HepG2 (cell line): Measurements from ENCODE around the gene C1QTNF12. TPM values are rescaled to one million over a fixed set of nuclear protein-coding genes. Genes with fewer than 3 reads are reported as not detected.

Source experiments
- CHCHD3 ChIP-seq: sonication (generic); formaldehyde crosslinking; IDR thresholded peaks from 2 replicates; pipeline ENCODE4 v1.8.0; 2022; ENCODE audit warnings: mild to moderate bottlenecking, missing genetic modification reagents, moderate library complexity
- DMAP1 ChIP-seq: IDR thresholded peaks from 2 replicates; pipeline ENCODE4 v1.6.1; 2016
- DNMT3B ChIP-seq: conservative IDR thresholded peaks from 2 replicates; pipeline ENCODE4 v1.6.1; 2016; ENCODE audit warnings: missing biosample characterization, control low read depth
- DR1 ChIP-seq: sonication (generic); formaldehyde crosslinking; IDR thresholded peaks from 2 replicates; pipeline ENCODE4 v1.8.0; 2021; ENCODE audit warnings: mild to moderate bottlenecking, missing genetic modification reagents, inconsistent platforms
- FOXM1 ChIP-seq: sonication (generic); formaldehyde crosslinking; IDR thresholded peaks from 2 replicates; pipeline ENCODE4 v1.5.0; 2020; ENCODE audit warnings: missing genetic modification reagents
- KLF15 ChIP-seq: sonication (generic); formaldehyde crosslinking; IDR thresholded peaks from 2 replicates; pipeline ENCODE4 v1.8.1; 2023; ENCODE audit warnings: borderline replicate concordance, mild to moderate bottlenecking, inconsistent platforms, missing genetic modification reagents, mixed read lengths
- NFE2L1 ChIP-seq: sonication (generic); formaldehyde crosslinking; IDR thresholded peaks from 2 replicates; pipeline ENCODE4 v1.4.0; 2020; ENCODE audit warnings: missing genetic modification reagents, mild to moderate bottlenecking, borderline replicate concordance
- NR2C2 ChIP-seq: sonication (generic); formaldehyde crosslinking; IDR thresholded peaks from 2 replicates; pipeline ENCODE4 v1.4.0; 2020; ENCODE audit warnings: missing genetic modification reagents, mild to moderate bottlenecking, moderate library complexity, borderline replicate concordance
- RAD21 ChIP-seq: fragments of 450-650 bp; formaldehyde crosslinking; IDR thresholded peaks from 2 replicates; pipeline ENCODE4 v1.5.0; 2020; ENCODE audit warnings: mild to moderate bottlenecking
- SSRP1 ChIP-seq: IDR thresholded peaks from 2 replicates; pipeline ENCODE4 v1.6.1; 2016; ENCODE audit warnings: control low read depth
- TAF15 ChIP-seq: fragments of 200-400 bp; formaldehyde crosslinking; IDR thresholded peaks from one replicate; pipeline ENCODE4 v1.6.1; 2018; ENCODE audit warnings: mild to moderate bottlenecking, low read depth, low read length; ENCODE audit not compliant: poor library complexity, severe bottlenecking
- THYN1 ChIP-seq: sonication (generic); formaldehyde crosslinking; IDR thresholded peaks from 2 replicates; pipeline ENCODE4 v1.8.1; 2023; ENCODE audit warnings: low read depth, mild to moderate bottlenecking, moderate library complexity, missing genetic modification reagents, borderline replicate concordance
- ZFP62 ChIP-seq: sonication (generic); formaldehyde crosslinking; IDR thresholded peaks from 2 replicates; pipeline ENCODE4 v1.4.0; 2020; ENCODE audit warnings: missing genetic modification reagents
- ZMAT3 ChIP-seq: sonication (generic); formaldehyde crosslinking; conservative IDR thresholded peaks from 2 replicates; pipeline ENCODE4 v1.7.0; 2021; ENCODE audit warnings: missing genetic modification reagents
- ZNF160 ChIP-seq: sonication (generic); formaldehyde crosslinking; IDR thresholded peaks from 2 replicates; pipeline ENCODE4 v1.8.0; 2022; ENCODE audit warnings: mild to moderate bottlenecking, inconsistent platforms, missing genetic modification reagents
- ZNF317 ChIP-seq: sonication (generic); formaldehyde crosslinking; IDR thresholded peaks from 2 replicates; pipeline ENCODE4 v1.5.0; 2020; ENCODE audit warnings: mild to moderate bottlenecking, missing genetic modification reagents
- ZNF709 ChIP-seq: sonication (generic); formaldehyde crosslinking; IDR thresholded peaks from 2 replicates; pipeline ENCODE4 v1.5.0; 2020; ENCODE audit warnings: mild to moderate bottlenecking, missing genetic modification reagents
- ZNF790 ChIP-seq: sonication (generic); formaldehyde crosslinking; IDR thresholded peaks from 2 replicates; pipeline ENCODE4 v1.8.0; 2022; ENCODE audit warnings: missing genetic modification reagents, mild to moderate bottlenecking, borderline replicate concordance
- ZSCAN9 ChIP-seq: IDR thresholded peaks from 2 replicates; pipeline ENCODE4 v1.6.1; 2016; ENCODE audit warnings: borderline replicate concordance
- polyA plus RNA-seq, 8 experiments: library from polyadenylated mRNA; depleted of rRNA in 3 of 8; stranded (reverse) in 7 of 8; unstranded in 1 of 8; fragments of >200 nt; fragmentation: Illumina TruSeq in 4 of 8; extraction: Trizol in 4 of 8; gene quantifications; 2 replicates each; pipeline versions ENCODE4 v1.2.1 to v1.2.3, GENCODE V29; 2011 to 2016; ENCODE audit warnings: low read depth in 4 of 8, missing spikeins in 1 of 8, mixed read lengths in 1 of 8; ENCODE audit not compliant: insufficient read depth in 1 of 8
- total RNA-seq, 5 experiments: library from RNA; depleted of rRNA; stranded (reverse); fragments of >200 nt; fragmentation: Illumina TruSeq; extraction: Trizol; gene quantifications; 2 replicates each; pipeline ENCODE4 v1.2.3, GENCODE V29; 2016; ENCODE audit warnings: low read depth in 1 of 5
- TF ChIP-seq, protein P1 (sequence below): sonication (generic); formaldehyde crosslinking; IDR thresholded peaks from 2 replicates; pipeline ENCODE4 v1.5.0; 2020; ENCODE audit warnings: mild to moderate bottlenecking, missing genetic modification reagents
- TF ChIP-seq, protein P2 (sequence below): sonication (generic); formaldehyde crosslinking; IDR thresholded peaks from 2 replicates; pipeline ENCODE4 v1.4.0; 2020; ENCODE audit warnings: mild to moderate bottlenecking, missing genetic modification reagents
- TF ChIP-seq, protein P3 (sequence below): sonication (generic); formaldehyde crosslinking; IDR thresholded peaks from 2 replicates; pipeline ENCODE4 v1.4.0; 2020; ENCODE audit warnings: missing genetic modification reagents; ENCODE audit errors: not compliant biosample characterization

Gene C1QTNF12
- total and polyA plus RNA-seq, 2 of the 13 experiments (the other 11 are each of a cell fraction or from before 2014, with no cell fraction given), result 0.18 to 0.64 TPM

DNA sequence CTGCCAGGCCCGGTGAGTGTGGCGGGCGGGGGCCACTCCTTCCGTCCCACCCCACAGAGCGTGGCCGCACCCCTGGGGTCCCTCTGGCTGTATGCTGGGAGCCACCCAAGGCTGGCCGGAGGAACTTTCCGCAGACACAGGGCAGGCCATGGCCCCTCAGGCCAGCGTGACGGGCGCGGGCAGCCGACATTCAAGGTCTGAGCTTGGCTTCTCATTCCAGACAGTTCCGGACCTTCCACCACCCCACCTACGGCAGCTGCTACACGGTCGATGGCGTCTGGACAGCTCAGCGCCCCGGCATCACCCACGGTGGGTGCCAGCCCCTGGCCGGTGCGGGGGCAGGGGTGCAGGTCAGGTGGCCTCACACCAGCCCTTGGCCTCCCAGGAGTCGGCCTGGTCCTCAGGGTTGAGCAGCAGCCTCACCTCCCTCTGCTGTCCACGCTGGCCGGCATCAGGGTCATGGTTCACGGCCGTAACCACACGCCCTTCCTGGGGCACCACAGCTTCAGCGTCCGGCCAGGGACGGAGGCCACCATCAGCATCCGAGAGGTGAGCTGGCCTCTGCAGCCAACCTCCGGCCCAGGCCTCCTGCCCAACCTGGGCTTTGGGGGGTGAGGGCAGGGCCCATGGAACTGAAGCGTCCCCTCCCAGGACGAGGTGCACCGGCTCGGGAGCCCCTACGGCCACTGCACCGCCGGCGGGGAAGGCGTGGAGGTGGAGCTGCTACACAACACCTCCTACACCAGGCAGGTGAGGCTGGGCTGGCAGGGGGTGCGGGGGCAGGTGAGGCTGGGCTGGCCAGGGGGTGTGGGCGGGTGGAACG lies 41.0 kb upstream of the C1QTNF12 start (continued):
- TF ChIP-seq ZNF790 (no peak), DNMT3B (CRISPR knock-in tag) (no peak), FOXM1 (no peak), NFE2L1 (CRISPR knock-in tag) (no peak; the same call in 1 of the 2 replicates), ZMAT3 (peak; percentile 64; the same call in 1 of the 2 replicates), ZSCAN9 (CRISPR knock-in tag) (no peak), DMAP1 (CRISPR knock-in tag) (0 out of 2 replicates have a peak, but pooled peaks have one; percentile 27), ZNF709 (CRISPR knock-in tag) (0 out of 2 replicates have a peak, but pooled peaks have one; percentile 59), ZNF160 (CRISPR knock-in tag) (0 out of 2 replicates have a peak, but pooled peaks have one; percentile 41), SSRP1 (CRISPR knock-in tag) (no peak), ZNF317 (CRISPR knock-in tag) (peak; percentile 13; the same call in 1 of the 2 replicates), TAF15 (no peak), NR2C2 (CRISPR knock-in tag) (peak; percentile 96), KLF15 (CRISPR knock-in tag) (no peak), CHCHD3 (no peak), DR1 (no peak), RAD21 (CRISPR knock-in tag) (no peak), ZFP62 (CRISPR knock-in tag) (no peak), THYN1 (CRISPR knock-in tag) (no peak)
- TF ChIP-seq, protein P1, sequence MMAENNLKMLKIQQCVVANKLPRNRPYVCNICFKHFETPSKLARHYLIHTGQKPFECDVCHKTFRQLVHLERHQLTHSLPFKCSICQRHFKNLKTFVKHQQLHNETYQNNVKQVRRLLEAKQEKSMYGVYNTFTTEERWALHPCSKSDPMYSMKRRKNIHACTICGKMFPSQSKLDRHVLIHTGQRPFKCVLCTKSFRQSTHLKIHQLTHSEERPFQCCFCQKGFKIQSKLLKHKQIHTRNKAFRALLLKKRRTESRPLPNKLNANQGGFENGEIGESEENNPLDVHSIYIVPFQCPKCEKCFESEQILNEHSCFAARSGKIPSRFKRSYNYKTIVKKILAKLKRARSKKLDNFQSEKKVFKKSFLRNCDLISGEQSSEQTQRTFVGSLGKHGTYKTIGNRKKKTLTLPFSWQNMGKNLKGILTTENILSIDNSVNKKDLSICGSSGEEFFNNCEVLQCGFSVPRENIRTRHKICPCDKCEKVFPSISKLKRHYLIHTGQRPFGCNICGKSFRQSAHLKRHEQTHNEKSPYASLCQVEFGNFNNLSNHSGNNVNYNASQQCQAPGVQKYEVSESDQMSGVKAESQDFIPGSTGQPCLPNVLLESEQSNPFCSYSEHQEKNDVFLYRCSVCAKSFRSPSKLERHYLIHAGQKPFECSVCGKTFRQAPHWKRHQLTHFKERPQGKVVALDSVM, result peak; percentile 100
- TF ChIP-seq, protein P2, sequence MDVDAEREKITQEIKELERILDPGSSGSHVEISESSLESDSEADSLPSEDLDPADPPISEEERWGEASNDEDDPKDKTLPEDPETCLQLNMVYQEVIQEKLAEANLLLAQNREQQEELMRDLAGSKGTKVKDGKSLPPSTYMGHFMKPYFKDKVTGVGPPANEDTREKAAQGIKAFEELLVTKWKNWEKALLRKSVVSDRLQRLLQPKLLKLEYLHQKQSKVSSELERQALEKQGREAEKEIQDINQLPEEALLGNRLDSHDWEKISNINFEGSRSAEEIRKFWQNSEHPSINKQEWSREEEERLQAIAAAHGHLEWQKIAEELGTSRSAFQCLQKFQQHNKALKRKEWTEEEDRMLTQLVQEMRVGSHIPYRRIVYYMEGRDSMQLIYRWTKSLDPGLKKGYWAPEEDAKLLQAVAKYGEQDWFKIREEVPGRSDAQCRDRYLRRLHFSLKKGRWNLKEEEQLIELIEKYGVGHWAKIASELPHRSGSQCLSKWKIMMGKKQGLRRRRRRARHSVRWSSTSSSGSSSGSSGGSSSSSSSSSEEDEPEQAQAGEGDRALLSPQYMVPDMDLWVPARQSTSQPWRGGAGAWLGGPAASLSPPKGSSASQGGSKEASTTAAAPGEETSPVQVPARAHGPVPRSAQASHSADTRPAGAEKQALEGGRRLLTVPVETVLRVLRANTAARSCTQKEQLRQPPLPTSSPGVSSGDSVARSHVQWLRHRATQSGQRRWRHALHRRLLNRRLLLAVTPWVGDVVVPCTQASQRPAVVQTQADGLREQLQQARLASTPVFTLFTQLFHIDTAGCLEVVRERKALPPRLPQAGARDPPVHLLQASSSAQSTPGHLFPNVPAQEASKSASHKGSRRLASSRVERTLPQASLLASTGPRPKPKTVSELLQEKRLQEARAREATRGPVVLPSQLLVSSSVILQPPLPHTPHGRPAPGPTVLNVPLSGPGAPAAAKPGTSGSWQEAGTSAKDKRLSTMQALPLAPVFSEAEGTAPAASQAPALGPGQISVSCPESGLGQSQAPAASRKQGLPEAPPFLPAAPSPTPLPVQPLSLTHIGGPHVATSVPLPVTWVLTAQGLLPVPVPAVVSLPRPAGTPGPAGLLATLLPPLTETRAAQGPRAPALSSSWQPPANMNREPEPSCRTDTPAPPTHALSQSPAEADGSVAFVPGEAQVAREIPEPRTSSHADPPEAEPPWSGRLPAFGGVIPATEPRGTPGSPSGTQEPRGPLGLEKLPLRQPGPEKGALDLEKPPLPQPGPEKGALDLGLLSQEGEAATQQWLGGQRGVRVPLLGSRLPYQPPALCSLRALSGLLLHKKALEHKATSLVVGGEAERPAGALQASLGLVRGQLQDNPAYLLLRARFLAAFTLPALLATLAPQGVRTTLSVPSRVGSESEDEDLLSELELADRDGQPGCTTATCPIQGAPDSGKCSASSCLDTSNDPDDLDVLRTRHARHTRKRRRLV (CRISPR knock-in tag), result no peak
- TF ChIP-seq, protein P3, sequence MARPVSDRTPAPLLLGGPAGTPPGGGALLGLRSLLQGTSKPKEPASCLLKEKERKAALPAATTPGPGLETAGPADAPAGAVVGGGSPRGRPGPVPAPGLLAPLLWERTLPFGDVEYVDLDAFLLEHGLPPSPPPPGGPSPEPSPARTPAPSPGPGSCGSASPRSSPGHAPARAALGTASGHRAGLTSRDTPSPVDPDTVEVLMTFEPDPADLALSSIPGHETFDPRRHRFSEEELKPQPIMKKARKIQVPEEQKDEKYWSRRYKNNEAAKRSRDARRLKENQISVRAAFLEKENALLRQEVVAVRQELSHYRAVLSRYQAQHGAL (CRISPR knock-in tag), result no peak
